Lung (tissue), 12 donors: ENCODE results near the gene CCDC107. TPM values are rescaled to one million over a fixed set of nuclear protein-coding genes. Genes with fewer than 3 reads are reported as not detected.
A peak's percentile ranks its signal among the peaks of the same experiment; 100 is the strongest.

Source experiments
- ATAC-seq: fragments of 200-7000 bp; cut with Tn5 transposase; one replicate; pipeline ENCODE4 v1.9.1; 2020; ENCODE audit warnings: moderate number of reproducible peaks; ENCODE audit not compliant: insufficient read depth, low FRiP score
- DNase-seq, 3 donors: peaks; one replicate each; pipeline ENCODE4 v3.0.0-alpha.2; 2013 to 2017
- H3K27ac ChIP-seq, 2 donors: one replicate each; pipeline ENCODE4 v1.5.1; 2013; ENCODE audit warnings: mild to moderate bottlenecking in 2 of 2, moderate library complexity in 2 of 2, control low read depth in 1 of 2, inconsistent platforms in 1 of 2, low read depth in 1 of 2, low read length in 1 of 2
- H3K27me3 ChIP-seq, 3 donors: one replicate each; pipeline ENCODE4 v1.5.1; 2013; ENCODE audit warnings: low read length in 2 of 3; ENCODE audit not compliant: control insufficient read depth in 3 of 3, insufficient read depth in 3 of 3
- H3K36me3 ChIP-seq, 4 donors: one replicate each; pipeline ENCODE4 v1.5.1; 2013; ENCODE audit warnings: low read length in 4 of 4, mild to moderate bottlenecking in 1 of 4, moderate library complexity in 1 of 4; ENCODE audit not compliant: control insufficient read depth in 4 of 4, insufficient read depth in 4 of 4
- H3K4me1 ChIP-seq, 5 donors: one replicate each; pipeline ENCODE4 v1.5.1; 2013; ENCODE audit warnings: low read length in 5 of 5, mild to moderate bottlenecking in 2 of 5, moderate library complexity in 1 of 5; ENCODE audit not compliant: control insufficient read depth in 5 of 5, insufficient read depth in 5 of 5
- H3K4me3 ChIP-seq: one replicate; pipeline ENCODE4 v1.5.1; 2013; ENCODE audit warnings: mild to moderate bottlenecking, control low read depth, moderate library complexity
- H3K9ac ChIP-seq, 2 donors: one replicate each; pipeline ENCODE4 v1.5.1; 2013; ENCODE audit warnings: low read length in 2 of 2, control low read depth in 1 of 2; ENCODE audit not compliant: insufficient read depth in 1 of 2
- H3K9me3 ChIP-seq, 4 donors: one replicate each; pipeline ENCODE4 v1.5.1; 2013; ENCODE audit warnings: low read length in 3 of 4, mild to moderate bottlenecking in 1 of 4, moderate library complexity in 1 of 4; ENCODE audit not compliant: control insufficient read depth in 4 of 4, insufficient read depth in 3 of 4
- CTCF ChIP-seq: IDR thresholded peaks from 2 replicates; pipeline ENCODE4 v1.5.1; 2012; ENCODE audit warnings: mild to moderate bottlenecking; ENCODE audit errors: control extremely low read depth, extremely low read depth
- WGBS, 2 donors: extraction: QIAGEN DNeasy Blood & Tissue Kit; methylation state at CpG; one replicate each; pipeline ENCODE4 v1.1.7; 2013; 5-methylcytosine and 5-hydroxymethylcytosine counted together
- polyA plus RNA-seq, 2 donors: library from polyadenylated mRNA; stranded (reverse); fragments of 200-250 nt; gene quantifications; one replicate each; pipeline ENCODE4 v1.2.1, GENCODE V29; 2013
- total RNA-seq, 2 donors: library from RNA; depleted of rRNA in 1 of 2; stranded (reverse); fragments of >200 nt in 1 of 2; gene quantifications; one replicate each; pipeline ENCODE4 v1.2.1, GENCODE V29; 2014 to 2021
- donor health status: control.
- donor health status: control.
- donor health status: Bipolar disorder and iron deficiency.
- donor health status: healthy.
- donor health status: DM: yes; HTN: yes; CAD: no.

Gene CCDC107
- total and polyA plus RNA-seq, 4 donors, result 9.9 to 53.9 (median 31.0) TPM

GRCh38 chr9:35618854-35619799, 39.0 kb upstream of the CCDC107 start:
- no peaks in the 10 kb centered on the region for H3K36me3 ChIP-seq
- peak in 1 of 3 donors; percentile 34 for DNase-seq
- TF ChIP-seq CTCF, result no peak
- no peak overlapping the region for H3K4me3 ChIP-seq
- H3K9me3 ChIP-seq, result no peaks in the 10 kb centered on the region
- peaks cover 0 to 17% (median 16%) of the 10 kb centered on the region in 3 donors for H3K27me3 ChIP-seq
- WGBS, 2 donors, result 68 to 74% methylated on average over 17 of the region's 17 CpGs
- no peak overlapping the region for H3K9ac ChIP-seq
- H3K27ac ChIP-seq, result no peak overlapping the region
- no peak for ATAC-seq
- peaks cover 0 to 7% (median 0%) of the 10 kb centered on the region in 5 donors for H3K4me1 ChIP-seq

- DNase-seq (no peak), ATAC-seq (no peak)
- peaks cover 0 to 7% (median 0%) of the 10 kb centered on the region in 5 donors for H3K4me1 ChIP-seq
- no peak for TF ChIP-seq CTCF
- no peaks in the 10 kb centered on the region for H3K9me3 ChIP-seq
- H3K9ac ChIP-seq, result no peak overlapping the region
- WGBS, 2 donors, result 31 to 48% methylated on average over 2 of the region's 2 CpGs
- no peak overlapping the region for H3K27ac ChIP-seq
- no peaks in the 10 kb centered on the region for H3K36me3 ChIP-seq
- no peak overlapping the region for H3K4me3 ChIP-seq
- H3K27me3 ChIP-seq, result peaks cover 0 to 17% (median 16%) of the 10 kb centered on the region in 3 donors
Observed at GRCh38 chr9:35619800-35620158, 38.3 kb upstream of the CCDC107 start.

GRCh38 chr9:35627575-35627974, 30.5 kb upstream of the CCDC107 start:
- no peaks in the 10 kb centered on the region for H3K9me3 ChIP-seq
- no peak overlapping the region for H3K4me3 ChIP-seq
- 90 to 98% methylated on average over 2 of the region's 2 CpGs for WGBS, 2 donors
- peaks cover 0 to 1% (median 0%) of the 10 kb centered on the region in 5 donors for H3K4me1 ChIP-seq
- H3K27me3 ChIP-seq, result no peaks in the 10 kb centered on the region
- no peak for ATAC-seq
- no peak for TF ChIP-seq CTCF
- no peaks in the 10 kb centered on the region for H3K36me3 ChIP-seq
- H3K27ac ChIP-seq, result no peak overlapping the region
- H3K9ac ChIP-seq, result no peak overlapping the region
- no peak for DNase-seq
